ENCODE results near the gene CHST5. TPM values are rescaled to one million over a fixed set of nuclear protein-coding genes. Genes with fewer than 3 reads are reported as not detected.

Gene CHST5
- total RNA-seq, 1 donor: 0.09 TPM

- DNase-seq (ENCODE audit: low read depth): no peak
- H3K4me3 ChIP-seq (ENCODE audit: low read depth, low read length): no peak overlapping the region
- TF ChIP-seq CTCF (IDR thresholded peaks at IDR 0.05; ENCODE audit: insufficient read depth, low read length): no peak
Observed at GRCh38 chr16:75485230-75486013, 50.5 kb downstream of the CHST5 start.

GRCh38 chr16:75483222-75483621 lies 52.7 kb downstream of the CHST5 start:
- TF ChIP-seq CTCF (IDR thresholded peaks at IDR 0.05; ENCODE audit: insufficient read depth, low read length): no peak
- no peak for DNase-seq (ENCODE audit: low read depth)
- no peak overlapping the region for H3K4me3 ChIP-seq (ENCODE audit: low read depth, low read length)

- no peak overlapping the region for H3K4me3 ChIP-seq (ENCODE audit: low read depth, low read length)
- no peak for TF ChIP-seq CTCF (IDR thresholded peaks at IDR 0.05; ENCODE audit: insufficient read depth, low read length)
- no peak for DNase-seq (ENCODE audit: low read depth)
Observed at GRCh38 chr16:75482434-75483205, 53.3 kb downstream of the CHST5 start.

GRCh38 chr16:75481475-75481874 lies 54.4 kb downstream of the CHST5 start:
- no peak for TF ChIP-seq CTCF (IDR thresholded peaks at IDR 0.05; ENCODE audit: insufficient read depth, low read length)
- no peak overlapping the region for H3K4me3 ChIP-seq (ENCODE audit: low read depth, low read length)
- DNase-seq (ENCODE audit: low read depth): no peak

- TF ChIP-seq CTCF (IDR thresholded peaks at IDR 0.05; ENCODE audit: insufficient read depth, low read length): no peak
- no peak for DNase-seq (ENCODE audit: low read depth)
- no peak overlapping the region for H3K4me3 ChIP-seq (ENCODE audit: low read depth, low read length)
Observed at GRCh38 chr16:75479421-75479990, 56.4 kb downstream of the CHST5 start.

Other genes with a start within 250 kb of the CHST5 start
- gene CFDP1, start 102.6 kb downstream of the CHST5 start, total RNA-seq (ENCODE audit: low replicate concordance): 47.0 and 108 TPM in 2 replicates
- gene TMEM170A, start 71.4 kb downstream of the CHST5 start, total RNA-seq (ENCODE audit: low replicate concordance): 7.0 and 13.6 TPM in 2 replicates
- 0.16 and 0.27 TPM in 2 replicates for gene CHST6, start 40.7 kb downstream of the CHST5 start, total RNA-seq (ENCODE audit: low replicate concordance)
- 6.4 and 13.9 TPM in 2 replicates for gene TMEM231, start 20.1 kb upstream of the CHST5 start, total RNA-seq (ENCODE audit: low replicate concordance)
- gene GABARAPL2, start 30.3 kb upstream of the CHST5 start, total RNA-seq (ENCODE audit: low replicate concordance): 46.5 and 105 TPM in 2 replicates
- gene ADAT1, start 87.2 kb upstream of the CHST5 start, total RNA-seq (ENCODE audit: low replicate concordance): 32.9 and 65.1 TPM in 2 replicates
- 75.6 and 144 TPM in 2 replicates for gene KARS1, start 111.6 kb upstream of the CHST5 start, total RNA-seq (ENCODE audit: low replicate concordance)
- gene TERF2IP, start 111.7 kb upstream of the CHST5 start, total RNA-seq (ENCODE audit: low replicate concordance): 42.5 and 78.1 TPM in 2 replicates
- not detected in 2 replicates for gene CPHXL2, start 140.9 kb upstream of the CHST5 start, total RNA-seq (ENCODE audit: low replicate concordance)
- not detected in 2 replicates for gene DUXB, start 165.4 kb upstream of the CHST5 start, total RNA-seq (ENCODE audit: low replicate concordance)
- gene CPHXL, start 190.4 kb upstream of the CHST5 start, total RNA-seq (ENCODE audit: low replicate concordance): not detected in 2 replicates

Measured in fibroblast of the aortic adventitia (primary cell).